Stimulated activated CD4-positive, alpha-beta T cell treated with anti-CD3 and anti-CD28 coated beads, Interleukin-1b, Interleukin-23, amount 100 ng/mL, for 1 hour (primary cell): ENCODE data around the gene MRPS2.
"Not testable (repeated sequence)": the region's sequence is repeated elsewhere in the genome, so short reads cannot be mapped to it uniquely, and the experiment has no call there.

Experiments
- DNase-seq, 2 donors: peaks; one replicate each; pipeline ENCODE4 v3.0.0-alpha.2; 2020; ENCODE audit warnings: low read depth in 2 of 2

The MRPS2 gene

GRCh38 chr9:135531096-135531495, 30.6 kb downstream of the MRPS2 start:
- DNase-seq, result no peak

DNA sequence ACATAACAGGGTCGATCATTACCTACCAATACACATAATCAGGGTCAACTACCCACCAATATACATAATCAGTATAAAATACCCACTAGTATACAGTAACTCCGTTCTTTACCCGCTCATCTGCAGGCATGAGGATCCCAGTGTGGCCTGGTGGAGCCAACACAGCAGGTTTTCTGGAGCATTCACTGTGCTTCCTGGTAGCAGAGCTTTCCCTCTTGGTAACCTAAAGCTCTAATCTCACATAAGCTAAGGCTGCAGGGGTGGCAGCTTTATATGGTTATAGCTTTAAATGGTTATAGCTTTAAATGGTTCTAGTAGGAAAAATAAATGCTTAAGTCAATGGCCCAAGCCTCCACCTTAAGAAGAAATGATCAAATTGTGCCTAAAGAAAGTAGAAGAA, 32.6 kb downstream of the MRPS2 start:
- no peak for DNase-seq

- DNase-seq, result no peak
Observed at GRCh38 chr9:135533674-135534073, 33.2 kb downstream of the MRPS2 start.

DNA sequence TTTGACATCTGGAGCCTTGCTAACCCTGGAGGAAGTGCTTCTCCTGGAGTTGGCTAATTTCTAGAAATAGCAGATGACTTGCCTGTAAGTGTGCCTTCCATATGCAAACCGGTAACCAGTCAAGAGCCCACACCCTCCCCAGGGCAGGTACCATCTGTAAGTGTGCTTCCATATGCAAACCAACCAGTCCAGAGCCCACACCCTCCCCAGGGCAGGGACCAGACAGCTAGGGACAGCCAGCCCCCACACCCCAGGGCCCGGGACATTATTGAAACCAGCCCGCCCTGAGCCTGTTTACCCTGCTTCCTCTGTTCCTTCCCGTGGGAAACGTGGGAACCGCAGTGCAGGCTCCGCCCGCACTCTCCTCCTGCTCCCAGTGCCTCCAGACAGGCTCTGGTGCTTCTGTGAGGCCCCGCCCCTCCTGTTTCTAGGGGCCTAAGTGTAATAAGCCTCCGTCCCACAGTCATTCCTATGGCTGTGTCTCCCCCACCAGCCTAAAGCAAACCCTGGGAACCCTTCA, 33.8 kb downstream of the MRPS2 start:
- not testable (repeated sequence) for DNase-seq

- not testable (repeated sequence) for DNase-seq
Observed at GRCh38 chr9:135534826-135535225, 34.3 kb downstream of the MRPS2 start.

- not testable (repeated sequence) for DNase-seq
Observed at GRCh38 chr9:135535631-135536030, 35.1 kb downstream of the MRPS2 start.

DNA sequence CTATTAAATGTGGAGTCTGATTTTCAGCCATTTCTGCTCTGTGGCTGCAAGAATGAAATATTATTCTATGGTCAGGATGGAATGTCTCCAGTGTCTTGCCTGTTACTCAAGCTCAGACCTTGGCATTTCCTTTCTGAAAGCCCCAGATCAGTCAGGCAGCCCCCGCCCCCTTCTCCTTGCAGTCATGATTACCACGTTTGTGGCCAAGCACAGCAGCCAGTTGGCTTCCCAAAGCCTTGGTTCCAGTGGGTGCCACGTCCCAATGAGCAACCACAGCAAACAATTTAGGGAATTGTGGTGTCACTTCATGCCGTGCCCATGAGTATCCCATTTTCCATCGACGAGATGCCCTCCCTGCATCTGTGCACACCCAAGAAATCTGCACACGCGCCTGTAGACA, 35.7 kb downstream of the MRPS2 start:
- no peak for DNase-seq

DNA sequence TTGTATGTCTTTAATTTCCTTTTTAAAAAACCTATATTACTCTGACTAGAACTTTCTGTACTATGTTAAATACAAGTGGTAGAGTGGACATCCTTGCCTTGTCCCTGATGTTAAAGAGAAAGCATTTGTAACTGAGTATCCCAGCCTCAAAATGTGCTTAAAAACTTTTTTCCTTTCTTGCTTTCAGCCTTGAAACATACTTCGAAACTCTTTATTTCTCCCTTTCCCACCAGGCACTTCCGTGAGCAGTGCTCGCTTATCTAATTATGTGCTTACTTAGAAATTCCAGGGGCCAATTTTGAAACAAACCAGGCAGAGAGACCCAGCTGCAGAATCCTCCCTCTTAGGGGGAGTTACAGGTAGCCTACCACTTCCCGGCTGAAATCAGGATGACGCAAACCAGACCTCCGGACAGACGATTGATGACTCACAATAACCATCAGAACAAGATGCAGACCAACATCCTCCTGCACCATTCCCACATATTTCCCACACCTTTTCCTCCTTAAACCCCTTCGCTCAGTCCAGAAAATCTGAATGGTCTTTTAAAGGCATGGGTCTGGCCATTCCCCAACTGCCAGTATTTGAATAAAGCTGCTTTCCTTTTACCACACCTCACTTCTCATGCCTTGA, 42.9 kb downstream of the MRPS2 start:
- DNase-seq, result not testable (repeated sequence)

DNA sequence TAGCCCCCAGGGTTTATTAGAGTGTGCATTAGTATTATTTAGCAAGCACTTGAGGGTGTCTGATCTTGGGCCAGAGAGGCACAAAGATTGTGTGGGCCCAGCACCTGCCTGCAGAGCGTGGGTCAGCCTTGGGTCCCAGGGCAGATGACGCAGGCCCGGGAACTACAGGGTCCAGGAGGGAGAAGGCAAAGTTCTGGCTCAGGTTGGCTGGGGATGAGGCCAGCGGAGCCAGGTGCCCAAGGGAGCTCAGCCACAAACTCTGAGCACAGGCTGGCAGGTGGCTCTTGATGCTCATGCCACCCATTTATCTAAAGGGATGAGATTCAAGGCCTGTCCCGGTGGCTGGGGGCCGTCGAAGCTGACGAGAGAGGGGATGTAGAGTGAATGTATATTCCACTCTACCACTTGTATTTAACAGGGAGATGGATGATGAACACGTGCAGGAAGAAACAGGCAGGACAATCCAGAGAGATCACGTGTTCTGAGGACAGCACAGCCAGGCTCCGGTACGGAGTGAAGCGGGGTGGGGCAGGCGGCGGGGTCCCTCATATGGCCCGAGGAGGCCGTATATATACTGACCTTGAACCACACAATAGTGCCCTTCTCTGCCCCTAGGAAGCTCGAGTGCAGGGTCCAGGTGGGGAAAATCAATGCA, 44.6 kb downstream of the MRPS2 start:
- DNase-seq, result no peak

- DNase-seq, result not testable (repeated sequence)
Observed at GRCh38 chr9:135545646-135546176, 45.2 kb downstream of the MRPS2 start, which contains the start of gene OBP2A. TSS of gene OBP2A (plus strand) at chr9:135546126. CDS start at chr9:135546181, 55 bp downstream.

DNA sequence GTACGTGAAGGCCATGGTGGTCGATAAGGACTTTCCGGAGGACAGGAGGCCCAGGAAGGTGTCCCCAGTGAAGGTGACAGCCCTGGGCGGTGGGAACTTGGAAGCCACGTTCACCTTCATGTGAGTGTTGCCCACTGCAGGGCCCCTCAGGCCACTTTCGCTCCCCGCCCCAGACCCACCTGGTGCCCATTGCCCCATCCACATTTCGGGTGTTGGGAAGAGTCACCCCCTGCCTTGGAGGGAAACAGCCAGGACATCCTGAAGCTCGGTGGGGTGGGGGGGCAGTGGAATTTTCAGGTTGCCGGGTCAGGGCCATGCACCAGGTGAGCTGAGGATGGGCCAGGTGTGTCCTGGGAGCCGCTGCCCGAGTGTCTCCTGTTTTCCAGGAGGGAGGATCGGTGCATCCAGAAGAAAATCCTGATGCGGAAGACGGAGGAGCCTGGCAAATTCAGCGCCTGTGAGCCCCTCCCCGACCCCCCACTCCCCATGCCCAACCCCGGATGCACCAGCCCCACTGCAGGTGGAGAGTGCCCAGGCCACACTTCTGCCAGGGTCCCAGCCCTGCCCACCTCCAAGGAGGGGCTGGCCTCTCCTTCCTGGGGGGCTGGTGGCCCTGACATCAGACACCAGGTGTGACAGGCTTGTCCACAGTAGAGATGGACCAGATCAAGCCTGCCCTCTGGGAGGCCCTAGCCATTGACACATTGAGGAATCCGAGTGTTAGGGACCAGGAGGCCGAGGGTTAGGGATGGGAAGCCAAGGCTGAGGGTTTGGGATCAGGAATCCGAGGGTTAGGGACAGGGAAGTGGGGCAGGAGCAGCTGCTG, 46.5 kb downstream of the MRPS2 start:
- DNase-seq, result not testable (repeated sequence)

GRCh38 chr9:135547756-135548736, 47.6 kb downstream of the MRPS2 start:
- DNase-seq, result no peak

GRCh38 chr9:135549478-135550343, 49.2 kb downstream of the MRPS2 start:
- not testable (repeated sequence) for DNase-seq

- no peak for DNase-seq
Observed at GRCh38 chr9:135550344-135550918, 49.9 kb downstream of the MRPS2 start.

GRCh38 chr9:135551031-135551430, 50.5 kb downstream of the MRPS2 start:
- DNase-seq, result no peak

- DNase-seq, result no peak
Observed at GRCh38 chr9:135551456-135551855, 51.0 kb downstream of the MRPS2 start.

DNA sequence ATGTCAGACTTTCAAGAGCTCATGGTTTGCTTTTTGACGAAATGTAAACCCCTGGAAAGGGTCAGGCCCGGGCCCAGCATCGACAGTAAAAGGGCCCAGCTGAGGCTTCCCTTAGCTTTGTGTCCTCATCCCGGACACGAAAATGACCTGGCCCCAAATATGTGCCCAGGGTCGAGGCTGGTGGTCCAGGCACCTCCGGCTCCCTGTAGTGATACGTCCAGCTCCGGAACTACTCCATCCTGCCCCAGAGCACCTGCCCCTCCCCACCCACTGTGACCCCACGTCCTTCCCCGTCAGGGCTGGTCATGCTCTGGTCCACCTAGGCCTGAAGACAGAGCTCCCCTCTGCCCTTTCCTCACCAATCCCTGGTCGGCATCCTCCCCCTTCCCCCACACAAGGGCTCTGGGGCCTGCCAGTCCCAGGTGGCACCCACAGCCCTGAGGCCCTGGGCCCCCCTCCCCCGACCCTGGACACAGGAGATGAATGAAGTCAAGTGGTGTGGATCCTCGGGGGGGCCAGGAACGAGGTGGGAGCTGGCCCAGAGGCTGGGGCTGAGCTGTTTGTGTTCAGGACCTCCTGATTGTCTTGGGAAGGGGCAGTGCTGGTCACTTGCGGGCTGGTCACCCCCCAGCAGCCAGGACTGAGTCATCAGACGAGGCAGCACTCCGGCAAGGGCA, 51.7 kb downstream of the MRPS2 start:
- DNase-seq, result no peak

DNA sequence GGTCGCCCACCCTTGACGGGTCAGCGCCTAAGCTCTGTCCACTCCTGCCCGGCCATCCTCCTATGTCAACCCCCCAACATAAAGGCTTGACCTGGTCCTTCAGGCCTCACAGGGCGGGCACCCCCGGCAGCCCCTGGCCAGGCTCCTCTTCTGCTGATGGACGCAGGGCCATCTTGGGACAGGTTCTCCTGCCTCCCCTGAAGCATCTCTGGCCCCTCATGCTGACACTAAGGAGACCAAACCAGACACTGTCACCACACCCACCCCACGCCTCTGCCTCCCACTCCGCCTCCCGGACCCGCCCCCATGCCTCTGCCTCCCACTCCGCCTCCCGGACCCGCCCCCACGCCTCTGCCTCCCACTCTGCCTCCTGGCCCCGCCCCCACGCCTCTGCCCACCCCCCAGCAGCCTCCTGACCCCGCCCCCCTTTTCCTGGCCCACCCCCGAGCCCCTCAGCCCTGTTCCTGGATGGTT, 52.3 kb downstream of the MRPS2 start:
- no peak for DNase-seq
